PFSK-1 (cell line): ENCODE data around the gene CRTAC1.

Experiments used
- POLR2AphosphoS5 ChIP-seq: IDR thresholded peaks from 2 replicates; pipeline ENCODE4 v1.6.1; 2012; ENCODE audit warnings: low read depth, mild to moderate bottlenecking, control low read depth, low read length, moderate library complexity
- SIN3A ChIP-seq: IDR thresholded peaks from 2 replicates; pipeline ENCODE4 v1.6.1; 2012; ENCODE audit warnings: mild to moderate bottlenecking, low read length, moderate library complexity, borderline replicate concordance; ENCODE audit not compliant: insufficient read depth
- TAF1 ChIP-seq: IDR thresholded peaks from 2 replicates; pipeline ENCODE4 v1.6.1; 2012; ENCODE audit warnings: low read length, control low read depth, borderline replicate concordance; ENCODE audit not compliant: insufficient read depth

- TF ChIP-seq SIN3A, result no peak
- TF ChIP-seq POLR2AphosphoS5, result no peak
- no peak for TF ChIP-seq TAF1
Observed at GRCh38 chr10:97928897-97929296, 101.5 kb downstream of the CRTAC1 start.
